ENCODE measurements around the gene METTL8. TPM values are rescaled to one million over a fixed set of nuclear protein-coding genes. Genes with fewer than 3 reads are reported as not detected.

Gene METTL8
- total RNA-seq, 1 donor from 2014 or later: 11.0 TPM

Other genes starting within 250 kb of the METTL8 start
- gene DCAF17, start 236 bp upstream of the METTL8 start, total RNA-seq: 12.9 TPM
- gene CYBRD1, start 88.5 kb upstream of the METTL8 start, total RNA-seq: 126 TPM

Measured in mucosa of gallbladder (tissue), 1 donor.